ENCODE measurements around the gene UBR4. TPM values are rescaled to one million over a fixed set of nuclear protein-coding genes. Genes with fewer than 3 reads are reported as not detected.
A peak's percentile ranks its signal among the peaks of the same experiment; 100 is the strongest.

UBR4 gene
- total and polyA plus RNA-seq, 10 of the 15 experiments (the other 5 are each of a cell fraction or from before 2014, with no cell fraction given), result 34.2 to 124 (median 56.2) TPM

GRCh38 chr1:19209439-19209989, 552 bp downstream of the UBR4 start:
- peak overlapping the region; percentile 87 for H3K4me3 ChIP-seq
- TSS peak; percentile 67 for BruUV-seq (replicated peaks)
- peak; percentile 78 for ATAC-seq
- H3K9ac ChIP-seq (ENCODE audit: control insufficient read depth, insufficient read depth, low read length), result peak overlapping the region; percentile 91
- peaks cover 15% of the 10 kb centered on the region for H3K4me1 ChIP-seq (ENCODE audit: control insufficient read depth, insufficient read depth, low read length)
- intact Hi-C loops (cut with micrococcal nuclease; ENCODE audit: unreplicated experiment), result loop anchor here (10.0 kb wide), 1 partner anchor 255 kb away; the partner anchor contains the start of gene IFFO2
- 1% methylated on average over 26 of the region's 28 CpGs for WGBS (ENCODE audit: insufficient coverage, insufficient replicate concordance, low lambda C conversion rate, missing lambda C conversion rate)
- POLR2A ChIA-PET, result interaction anchor here (1.2 to 1.9 kb wide), 3 partner anchors 9 to 258 kb away, joined by 4 to 7 read pairs (median 6); partner anchors contain the start of genes EMC1 and MRTO4
- SMC1A ChIA-PET (ENCODE audit: uncharacterized antibody, unreplicated experiment), result interaction anchor here (0.8 to 2.3 kb wide), 5 partner anchors 10 to 105 kb away, joined by 3 to 9 read pairs (median 6); no protein-coding TSS in a partner anchor
- in situ Hi-C loops (cut with MboI), result no loop called here
- no peak for DNase-seq (ENCODE audit: low read depth, low spot score)
- no peaks in the 10 kb centered on the region for H3K36me3 ChIP-seq (ENCODE audit: control insufficient read depth in 2 of 2, insufficient read depth in 2 of 2, low read length in 1 of 2)
- peaks cover 88% of the 10 kb centered on the region for H3K79me2 ChIP-seq (ENCODE audit: control insufficient read depth, insufficient read depth, low read length)
- FAIRE-seq, result no peak
- no peaks in the 10 kb centered on the region for H3K27me3 ChIP-seq (replicated peaks in 1 of 2; ENCODE audit: control insufficient read depth in 2 of 2, insufficient read depth in 2 of 2, low read length in 1 of 2)
- no peaks in the 10 kb centered on the region; the same call in 1 of the 2 replicates for H4K20me1 ChIP-seq (ENCODE audit: control insufficient read depth, insufficient read depth)
- H3K9me3 ChIP-seq (replicated peaks; ENCODE audit: control insufficient read depth, insufficient read depth, low read length), result no peaks in the 10 kb centered on the region
- RAD21 ChIA-PET (ENCODE audit: unreplicated experiment), result no interaction called here
- H2AFZ ChIP-seq (ENCODE audit: control insufficient read depth, low read depth, low read length), result peak overlapping the region; percentile 94
- H3K4me2 ChIP-seq (ENCODE audit: control insufficient read depth, insufficient read depth), result peak overlapping the region; percentile 78
- CTCF ChIA-PET, result interaction anchor here (1.8 to 4.2 kb wide), 3 partner anchors 18 to 297 kb away, joined by 5 to 17 read pairs (median 8); no protein-coding TSS in a partner anchor
- peak overlapping the region; percentile 95 for H3K27ac ChIP-seq (ENCODE audit: control insufficient read depth, insufficient read depth)
- TF ChIP-seq, protein P1, sequence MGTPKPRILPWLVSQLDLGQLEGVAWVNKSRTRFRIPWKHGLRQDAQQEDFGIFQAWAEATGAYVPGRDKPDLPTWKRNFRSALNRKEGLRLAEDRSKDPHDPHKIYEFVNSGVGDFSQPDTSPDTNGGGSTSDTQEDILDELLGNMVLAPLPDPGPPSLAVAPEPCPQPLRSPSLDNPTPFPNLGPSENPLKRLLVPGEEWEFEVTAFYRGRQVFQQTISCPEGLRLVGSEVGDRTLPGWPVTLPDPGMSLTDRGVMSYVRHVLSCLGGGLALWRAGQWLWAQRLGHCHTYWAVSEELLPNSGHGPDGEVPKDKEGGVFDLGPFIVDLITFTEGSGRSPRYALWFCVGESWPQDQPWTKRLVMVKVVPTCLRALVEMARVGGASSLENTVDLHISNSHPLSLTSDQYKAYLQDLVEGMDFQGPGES (IDR thresholded peaks at IDR 0.05), result no peak
- TF ChIP-seq CHD2 (IDR thresholded peaks at IDR 0.05; ENCODE audit: borderline replicate concordance, low read depth, low read length) (peak; percentile 21; the same call in 1 of the 2 replicates), MEF2B (IDR thresholded peaks at IDR 0.05; ENCODE audit: partially characterized antibody, poor library complexity, severe bottlenecking) (peak; percentile 22), YBX1 (IDR thresholded peaks at IDR 0.05) (no peak), SMAD1 (IDR thresholded peaks at IDR 0.05; ENCODE audit: low read depth, partially characterized antibody) (peak; percentile 12), ZNF207 (IDR thresholded peaks at IDR 0.05; ENCODE audit: borderline replicate concordance) (no peak), IKZF2 (IDR thresholded peaks at IDR 0.05) (peak in 1 of 2 experiments; percentile 13; a peak in 1 of 4 replicates), PKNOX1 (IDR thresholded peaks at IDR 0.05) (no peak), TARDBP (IDR thresholded peaks at IDR 0.05; ENCODE audit: borderline replicate concordance) (no peak), ASH2L (IDR thresholded peaks at IDR 0.05; ENCODE audit: borderline replicate concordance, low read depth) (0 out of 2 replicates have a peak, but pooled peaks have one; percentile 66), SMC3 (IDR thresholded peaks at IDR 0.05; ENCODE audit: borderline replicate concordance, low read length) (no peak; the same call in 1 of the 2 replicates), NR2C1 (IDR thresholded peaks at IDR 0.05) (no peak), POU2F2 (IDR thresholded peaks at IDR 0.05; ENCODE audit: borderline replicate concordance, low read depth, low read length) (peak; percentile 79; the same call in 2 of the 3 replicates), ZBTB33 (IDR thresholded peaks at IDR 0.05) (no peak), MYB (IDR thresholded peaks at IDR 0.05; ENCODE audit: borderline replicate concordance, low read depth, low read length) (0 out of 2 replicates have a peak, but pooled peaks have one; percentile 13)
- TF ChIP-seq, protein P2, sequence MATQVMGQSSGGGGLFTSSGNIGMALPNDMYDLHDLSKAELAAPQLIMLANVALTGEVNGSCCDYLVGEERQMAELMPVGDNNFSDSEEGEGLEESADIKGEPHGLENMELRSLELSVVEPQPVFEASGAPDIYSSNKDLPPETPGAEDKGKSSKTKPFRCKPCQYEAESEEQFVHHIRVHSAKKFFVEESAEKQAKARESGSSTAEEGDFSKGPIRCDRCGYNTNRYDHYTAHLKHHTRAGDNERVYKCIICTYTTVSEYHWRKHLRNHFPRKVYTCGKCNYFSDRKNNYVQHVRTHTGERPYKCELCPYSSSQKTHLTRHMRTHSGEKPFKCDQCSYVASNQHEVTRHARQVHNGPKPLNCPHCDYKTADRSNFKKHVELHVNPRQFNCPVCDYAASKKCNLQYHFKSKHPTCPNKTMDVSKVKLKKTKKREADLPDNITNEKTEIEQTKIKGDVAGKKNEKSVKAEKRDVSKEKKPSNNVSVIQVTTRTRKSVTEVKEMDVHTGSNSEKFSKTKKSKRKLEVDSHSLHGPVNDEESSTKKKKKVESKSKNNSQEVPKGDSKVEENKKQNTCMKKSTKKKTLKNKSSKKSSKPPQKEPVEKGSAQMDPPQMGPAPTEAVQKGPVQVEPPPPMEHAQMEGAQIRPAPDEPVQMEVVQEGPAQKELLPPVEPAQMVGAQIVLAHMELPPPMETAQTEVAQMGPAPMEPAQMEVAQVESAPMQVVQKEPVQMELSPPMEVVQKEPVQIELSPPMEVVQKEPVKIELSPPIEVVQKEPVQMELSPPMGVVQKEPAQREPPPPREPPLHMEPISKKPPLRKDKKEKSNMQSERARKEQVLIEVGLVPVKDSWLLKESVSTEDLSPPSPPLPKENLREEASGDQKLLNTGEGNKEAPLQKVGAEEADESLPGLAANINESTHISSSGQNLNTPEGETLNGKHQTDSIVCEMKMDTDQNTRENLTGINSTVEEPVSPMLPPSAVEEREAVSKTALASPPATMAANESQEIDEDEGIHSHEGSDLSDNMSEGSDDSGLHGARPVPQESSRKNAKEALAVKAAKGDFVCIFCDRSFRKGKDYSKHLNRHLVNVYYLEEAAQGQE (IDR thresholded peaks at IDR 0.05; ENCODE audit: low read depth, low read length), result no peak

Data from GM12878 (cell line).